GM18511 (cell line): ENCODE data around the gene RNU11.
A peak's percentile ranks its signal among the peaks of the same experiment; 100 is the strongest.
"Not testable (repeated sequence)": the region's sequence is repeated elsewhere in the genome, so short reads cannot be mapped to it uniquely, and the experiment has no call there.

Experiments
- ATAC-seq: cut with Tn5 transposase; IDR thresholded peaks from one replicate; pipeline ENCODE4 v1.9.1; 2021; ENCODE audit warnings: mild to moderate bottlenecking, moderate library complexity; ENCODE audit not compliant: unreplicated experiment

RNU11 gene

DNA sequence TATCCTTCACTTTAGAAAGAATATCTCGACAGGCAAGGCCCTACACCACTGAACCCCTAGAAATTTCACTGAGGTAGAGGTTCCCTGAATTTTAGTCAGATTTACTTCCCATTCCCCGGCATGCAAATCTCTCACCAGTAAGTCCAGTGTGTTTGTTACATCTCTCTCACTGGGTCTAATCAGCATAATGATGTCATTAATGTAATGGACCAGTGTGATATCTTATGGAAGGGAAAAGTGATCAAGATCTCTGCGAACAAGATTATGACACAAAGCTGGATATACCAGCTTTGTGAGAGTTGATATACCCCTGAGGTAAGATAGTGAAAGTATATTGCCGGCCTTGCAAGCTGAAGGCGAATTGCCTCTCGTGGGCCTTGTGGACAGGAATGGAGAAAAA lies 7.9 kb downstream of the RNU11 start:
- no peak for ATAC-seq

DNA sequence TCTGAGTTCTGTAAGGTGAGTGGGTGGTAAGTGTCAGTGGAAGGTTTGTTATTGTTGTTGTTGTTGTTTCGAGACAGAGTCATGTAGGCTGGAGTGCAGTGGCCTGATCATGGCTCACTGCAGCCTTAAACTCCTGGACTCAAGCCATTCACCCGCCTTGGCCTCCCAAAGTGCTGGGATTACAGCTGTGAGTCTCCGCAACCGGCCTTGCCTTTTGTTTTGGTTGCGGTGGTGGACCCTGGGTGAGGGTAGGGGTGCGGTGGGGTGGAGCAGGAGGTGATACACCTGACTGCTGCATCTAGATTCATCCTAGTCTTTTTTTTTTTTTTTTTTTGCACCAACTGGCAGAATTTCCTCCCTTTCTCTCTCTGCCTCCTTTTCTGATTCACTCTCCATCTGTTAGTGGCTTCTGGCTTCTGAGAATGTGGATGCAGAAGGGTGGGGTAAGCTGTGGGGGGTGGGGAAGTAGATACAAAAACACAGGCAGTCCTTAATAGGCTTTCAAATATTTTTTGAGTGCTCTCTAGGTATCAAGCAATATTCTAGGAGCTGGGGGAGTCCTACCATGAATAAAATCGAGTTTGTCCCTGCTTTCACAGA lies 15.6 kb downstream of the RNU11 start:
- no peak for ATAC-seq

DNA sequence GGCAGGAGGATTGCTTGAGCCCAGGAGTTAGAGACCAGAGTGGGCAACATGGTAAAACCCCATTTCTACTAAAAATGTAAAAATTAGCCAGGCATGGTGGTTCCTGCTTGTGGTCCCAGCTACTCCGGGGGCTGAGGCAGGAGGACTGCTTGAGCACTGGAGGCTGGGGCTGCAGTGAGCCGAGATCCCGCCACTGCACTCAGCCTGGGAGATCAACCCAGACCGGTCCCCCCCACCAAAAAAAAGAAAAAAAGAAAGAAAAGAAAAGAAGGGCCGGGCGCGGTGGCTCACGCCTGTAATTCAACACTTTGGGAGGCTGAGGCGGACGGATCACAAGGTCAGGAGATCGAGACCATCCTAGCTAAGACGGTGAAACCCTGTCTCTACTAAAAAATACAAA lies 18.4 kb downstream of the RNU11 start:
- no peak for ATAC-seq

DNA sequence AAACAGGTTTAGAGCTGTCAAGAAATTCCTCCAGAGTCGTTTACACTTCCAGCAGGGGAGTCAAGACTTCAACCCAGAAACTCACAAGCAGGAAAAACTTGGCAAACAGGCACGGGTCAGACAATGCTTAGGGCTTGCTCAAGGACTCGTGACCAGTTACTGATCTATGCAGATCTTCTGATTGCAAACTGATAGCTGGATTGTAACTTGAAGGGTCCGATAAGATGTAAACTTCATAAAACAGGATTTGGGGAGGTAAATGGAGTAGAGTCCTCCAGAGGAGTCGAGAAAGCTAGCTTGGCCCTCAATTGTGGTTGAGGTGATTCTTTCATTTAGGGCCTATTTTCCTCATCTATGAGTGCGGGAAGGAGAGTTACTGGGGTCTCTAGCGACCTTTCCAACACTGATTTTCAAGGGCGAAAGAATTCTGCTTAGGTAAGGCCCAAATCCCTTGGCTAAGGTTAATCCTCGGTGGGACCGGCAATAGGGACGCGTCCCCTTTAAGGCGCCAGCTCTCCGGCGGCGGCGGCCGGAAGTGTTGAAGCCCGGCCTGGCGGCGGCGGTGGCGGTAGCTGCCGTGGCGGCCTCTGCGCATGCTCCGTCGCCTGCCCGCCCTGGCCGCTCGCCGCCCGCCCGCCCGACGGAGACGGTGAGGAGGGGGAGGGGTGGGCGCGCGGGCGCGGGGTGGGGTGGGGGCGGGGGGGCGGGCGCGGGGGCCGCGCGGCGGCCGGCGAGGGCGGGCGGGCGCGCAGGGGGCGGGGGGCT lies 20.0 kb downstream of the RNU11 start, which contains the start of gene GMEB1:
TSS of gene GMEB1 (plus strand) at position 594 of the 765 bp plus-strand sequence. CDS start 14,829 bp downstream, outside the sequence.
- ATAC-seq, result peak; percentile 78

DNA sequence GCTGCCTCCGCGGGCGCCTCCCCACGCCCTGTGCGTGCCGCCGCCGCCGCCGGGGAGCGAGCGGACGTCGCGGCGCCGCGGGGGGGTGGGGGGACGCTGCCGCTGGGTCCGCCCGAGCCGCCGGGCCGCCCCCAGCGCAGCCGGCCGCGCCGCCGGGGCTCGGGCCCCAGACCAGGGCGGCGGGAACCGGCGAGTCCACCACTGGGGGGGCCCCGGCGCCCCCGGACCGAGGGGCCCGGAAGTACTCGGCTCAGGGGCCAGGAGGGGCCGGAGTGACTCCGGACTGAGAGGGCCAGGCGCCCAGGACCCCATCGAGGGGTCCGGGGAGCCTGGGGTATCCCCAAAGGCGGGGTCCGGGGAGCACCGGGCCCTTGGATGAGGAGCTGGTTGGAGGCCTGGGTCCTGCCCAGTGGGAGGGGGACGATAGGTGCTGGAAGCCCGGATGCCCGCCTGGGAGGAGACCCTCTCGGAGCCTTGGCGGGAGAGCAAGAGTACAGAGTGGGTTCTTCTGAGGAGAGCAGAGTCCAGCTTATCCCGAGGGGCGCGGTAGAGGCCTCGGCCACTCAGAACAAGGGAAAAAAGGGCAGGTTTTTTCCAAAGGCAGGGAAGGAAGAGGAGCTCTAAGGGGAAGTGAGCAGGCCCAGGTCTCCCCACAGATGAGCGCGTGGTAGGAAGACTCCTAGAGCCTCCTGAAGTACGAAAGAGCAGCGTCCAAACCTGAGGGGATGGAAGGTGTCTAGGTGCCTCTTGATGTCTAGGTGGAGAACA lies 20.7 kb downstream of the RNU11 start:
- ATAC-seq, result peak; percentile 64

DNA sequence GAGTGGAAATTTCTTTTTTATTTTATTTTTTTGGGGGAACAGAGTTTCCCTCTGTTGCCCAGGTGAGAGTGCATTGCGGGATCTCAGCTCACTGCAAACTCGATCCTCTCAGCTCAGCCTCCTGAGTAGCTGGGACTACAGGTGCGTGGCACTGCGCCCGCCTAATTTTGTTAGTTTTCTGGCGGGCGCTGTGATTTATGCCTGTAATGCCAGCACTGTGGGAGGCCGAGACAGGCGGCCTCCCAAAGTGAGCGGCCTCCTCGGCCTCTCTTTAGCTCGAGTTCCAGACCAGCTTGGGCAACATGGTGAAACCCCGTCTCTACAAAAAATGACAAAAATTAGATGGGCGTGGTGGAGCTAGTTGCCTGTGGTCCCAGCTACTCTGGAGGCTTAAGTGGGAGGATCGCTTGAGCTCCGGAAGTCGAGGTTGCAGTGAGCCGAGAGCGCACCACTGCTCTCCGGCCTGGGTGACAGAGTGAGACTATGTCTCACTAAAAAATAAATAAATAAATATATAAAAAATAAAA lies 22.9 kb downstream of the RNU11 start:
- no peak for ATAC-seq

DNA sequence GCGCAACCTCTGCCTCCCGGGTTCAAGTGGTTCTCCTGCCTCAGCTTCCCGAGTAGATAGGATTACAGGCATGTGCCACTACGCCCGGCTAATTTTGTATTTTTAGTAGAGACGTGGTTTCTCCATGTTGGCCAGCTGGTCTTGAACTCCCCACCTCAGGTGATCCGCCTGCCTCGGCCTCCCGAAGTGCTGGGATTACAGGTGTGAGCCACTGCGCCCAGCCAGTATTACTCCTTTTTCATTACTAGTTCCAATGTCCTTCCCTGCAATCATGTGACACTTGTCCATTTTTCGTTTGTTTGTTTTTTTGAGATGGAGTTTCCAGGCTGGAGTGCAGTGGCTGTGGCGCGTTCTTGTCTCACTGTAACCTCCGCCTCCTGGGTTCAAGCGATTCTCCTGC lies 24.6 kb downstream of the RNU11 start:
- not testable (repeated sequence) for ATAC-seq

DNA sequence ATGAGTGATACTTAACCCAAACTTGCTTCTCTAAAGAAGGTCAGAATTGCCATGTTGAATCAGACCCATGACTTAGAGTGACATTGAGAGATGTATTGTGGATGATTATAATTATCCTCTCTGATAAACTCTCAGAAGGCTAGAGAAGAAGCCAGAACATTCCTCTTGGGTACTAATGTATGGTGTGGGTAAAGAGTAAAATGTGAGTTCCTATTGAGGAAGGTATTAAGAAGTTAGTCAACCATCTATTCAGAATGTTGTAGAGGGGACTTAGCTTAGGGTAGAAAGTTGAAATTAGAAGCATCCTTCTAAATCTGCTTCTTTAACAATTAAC lies 27.5 kb downstream of the RNU11 start:
- no peak for ATAC-seq

DNA sequence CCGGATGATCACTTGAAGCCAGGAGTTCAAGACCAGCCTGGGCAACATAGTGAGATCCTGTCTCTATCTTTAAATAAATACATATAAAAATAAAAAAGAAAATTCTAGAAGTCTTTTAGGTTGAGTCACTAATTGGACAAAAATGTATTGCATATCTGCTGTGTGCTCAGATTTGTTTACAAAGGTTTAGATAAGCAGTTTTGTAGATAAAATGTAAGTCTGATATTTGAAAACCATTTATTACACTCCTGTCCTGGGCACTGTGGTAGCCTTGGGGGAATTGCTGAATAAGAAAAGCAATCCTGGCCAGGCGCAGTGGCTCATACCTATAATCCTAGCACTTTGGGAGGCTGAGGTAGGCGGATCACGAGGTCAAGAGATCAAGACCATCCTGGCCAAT lies 31.8 kb downstream of the RNU11 start:
- no peak for ATAC-seq

DNA sequence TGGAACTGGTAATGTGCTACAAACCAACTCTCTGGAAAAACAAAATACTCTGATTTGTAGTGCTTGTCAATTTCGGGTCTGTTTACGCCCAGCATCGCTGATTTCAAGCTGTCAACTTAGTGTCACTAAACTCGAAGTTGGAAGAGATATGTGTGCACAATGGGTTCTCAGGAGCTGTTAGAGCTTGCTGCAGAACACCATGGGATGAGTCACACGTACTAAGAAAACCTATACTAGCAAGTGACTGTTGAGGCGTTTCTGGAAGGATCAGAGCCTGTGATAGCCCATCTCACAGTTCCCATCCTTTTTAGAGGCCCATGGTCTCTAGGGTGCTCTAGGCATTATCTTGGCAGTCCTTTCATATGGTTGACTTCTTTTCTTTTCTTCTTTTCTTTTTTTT lies 34.4 kb downstream of the RNU11 start:
- no peak for ATAC-seq

DNA sequence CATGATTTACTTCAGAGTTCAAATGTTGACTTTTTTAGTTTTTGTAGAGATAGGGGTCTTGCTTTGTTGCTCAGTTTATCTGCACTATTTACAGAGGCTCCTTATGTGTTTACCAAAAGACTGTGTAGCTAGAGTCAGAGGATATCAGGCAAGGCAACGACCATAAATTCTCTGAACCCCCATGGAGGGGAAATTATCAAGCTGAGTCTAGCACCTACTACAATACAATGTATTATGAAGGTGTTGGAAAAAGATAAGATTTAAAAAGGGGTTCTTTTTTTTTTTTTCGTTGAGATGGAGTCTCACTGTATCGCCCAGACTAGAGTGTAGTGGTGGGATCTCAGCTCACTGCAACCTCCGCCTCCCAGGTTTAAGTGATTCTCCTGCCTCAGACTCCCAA lies 36.5 kb downstream of the RNU11 start:
- no peak for ATAC-seq

DNA sequence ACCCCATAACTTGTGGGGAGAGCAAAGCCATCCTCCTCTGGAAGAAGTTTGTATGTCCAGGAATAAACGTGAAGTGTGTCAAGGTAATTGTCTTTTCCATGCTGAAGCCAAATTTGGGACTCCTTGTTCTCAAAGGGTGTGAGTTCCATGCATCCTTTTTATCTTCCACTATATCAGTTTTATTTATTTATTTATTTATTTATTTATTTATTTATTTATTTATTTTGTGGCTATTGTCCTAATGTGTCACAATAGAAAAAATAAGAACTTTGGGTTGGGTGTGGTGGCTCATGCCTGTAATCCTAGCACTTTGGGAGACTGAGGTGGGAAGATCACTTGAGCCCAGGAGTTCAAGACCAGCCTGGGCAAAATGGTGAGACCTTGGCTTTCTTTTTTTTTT lies 43.2 kb downstream of the RNU11 start:
- not testable (repeated sequence) for ATAC-seq
